Measurements from ENCODE around the gene DUS2.
"Not testable (repeated sequence)": the region's sequence is repeated elsewhere in the genome, so short reads cannot be mapped to it uniquely, and the experiment has no call there.

The DUS2 gene

GRCh38 chr16:68022728-68023537 lies at the start of gene DUS2, which contains the start of gene DDX28:
Gene DUS2 (plus strand): TSS chr16:68023284. CDS start chr16:68038024, 14,740 bp downstream.
Gene DDX28 (minus strand): TSS chr16:68023232. CDS start chr16:68023202, 30 bp downstream.
- no peak for DNase-seq

GRCh38 chr16:67975321-67976105 lies 47.6 kb upstream of the DUS2 start:
- no peak for DNase-seq

- no peak for DNase-seq
These were observed 46.9 kb upstream of the DUS2 start for GRCh38 chr16:67976205-67976604.

- no peak for DNase-seq
These were observed 46.1 kb upstream of the DUS2 start for GRCh38 chr16:67977005-67977404.

GRCh38 chr16:67977469-67978227 lies 45.4 kb upstream of the DUS2 start:
- DNase-seq, result no peak

GRCh38 chr16:67979955-67980678 lies 43.0 kb upstream of the DUS2 start, which contains the start of gene DPEP3:
Gene DPEP3 (minus strand): TSS chr16:67980499. CDS start chr16:67980380, 119 bp downstream.
- no peak for DNase-seq

- no peak for DNase-seq
These were observed 40.9 kb upstream of the DUS2 start for GRCh38 chr16:67982011-67982696.

- DNase-seq, result no peak
These were observed 36.1 kb upstream of the DUS2 start for GRCh38 chr16:67986949-67987348.

GRCh38 chr16:67987460-67988160 lies 35.5 kb upstream of the DUS2 start:
- no peak for DNase-seq

GRCh38 chr16:67988675-67989074 lies 34.4 kb upstream of the DUS2 start:
- no peak for DNase-seq

GRCh38 chr16:67989322-67990017 lies 33.6 kb upstream of the DUS2 start:
- no peak for DNase-seq

- DNase-seq, result no peak
These were observed 33.1 kb upstream of the DUS2 start for GRCh38 chr16:67990018-67990386.

GRCh38 chr16:67992661-67993206 lies 30.4 kb upstream of the DUS2 start:
- DNase-seq, result no peak

GRCh38 chr16:67993207-67994039 lies 29.7 kb upstream of the DUS2 start:
- peak; percentile 8 for DNase-seq

- DNase-seq, result not testable (repeated sequence)
These were observed 29.1 kb upstream of the DUS2 start for GRCh38 chr16:67994040-67994408.

GRCh38 chr16:67995423-67995822 lies 27.7 kb upstream of the DUS2 start:
- no peak for DNase-seq

GRCh38 chr16:67996666-67997065 lies 26.4 kb upstream of the DUS2 start:
- no peak for DNase-seq

GRCh38 chr16:67998231-67998778 lies 24.8 kb upstream of the DUS2 start:
- DNase-seq, result not testable (repeated sequence)
